CD4-positive, alpha-beta T cell treated with Interleukin-17A for 4 hours (primary cell): ENCODE measurements around the gene DSCAML1.

Source experiments
- DNase-seq: peaks from one replicate; pipeline ENCODE4 v3.0.0-alpha.2; 2020; ENCODE audit warnings: mixed read lengths

Gene DSCAML1

DNA sequence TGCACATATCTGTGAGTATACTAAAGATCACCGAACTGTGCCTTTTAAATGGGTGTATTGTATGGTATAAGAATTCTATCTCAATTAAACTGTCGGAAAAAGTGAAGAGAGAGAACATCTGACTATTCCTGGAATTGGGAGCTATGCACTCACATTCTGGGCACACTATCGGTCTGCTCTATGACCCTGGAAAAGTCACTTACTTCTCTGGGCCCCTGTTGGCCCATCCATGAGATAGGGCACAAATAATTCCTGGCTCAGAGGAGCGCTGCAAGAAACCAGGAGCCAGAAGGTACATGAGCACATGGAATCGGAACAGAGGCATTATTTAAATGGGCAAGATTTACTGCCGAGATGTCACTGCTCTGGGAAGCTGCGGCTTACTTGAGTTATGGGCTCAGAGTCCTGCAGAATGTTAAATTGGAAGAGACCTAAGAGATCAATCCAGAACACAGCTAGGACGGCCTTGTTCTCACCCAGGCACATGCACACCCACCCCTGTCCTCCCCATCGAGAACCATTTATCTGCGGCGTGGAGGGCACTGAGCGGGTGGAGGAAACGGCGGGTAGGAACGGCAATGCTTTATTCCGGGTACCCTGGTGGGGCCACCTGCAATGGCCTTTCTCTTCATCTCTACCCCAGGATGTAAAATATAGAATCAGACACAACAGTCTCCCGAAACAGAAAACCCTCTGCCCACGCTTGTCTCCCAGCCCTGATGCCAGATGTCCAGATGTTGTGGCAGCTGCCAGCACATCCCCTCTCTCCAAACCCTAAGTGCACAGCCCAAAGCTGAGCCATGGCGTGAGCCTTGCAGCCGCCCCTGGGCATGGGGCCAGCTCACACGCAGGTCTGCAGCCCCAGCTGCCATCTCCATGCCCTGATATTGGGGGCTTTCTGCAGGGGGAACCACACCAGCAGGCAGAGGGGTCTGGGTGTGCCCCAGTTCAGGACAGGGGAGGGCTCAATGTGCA is 142.4 kb downstream of the DSCAML1 start:
- no peak for DNase-seq

DNA sequence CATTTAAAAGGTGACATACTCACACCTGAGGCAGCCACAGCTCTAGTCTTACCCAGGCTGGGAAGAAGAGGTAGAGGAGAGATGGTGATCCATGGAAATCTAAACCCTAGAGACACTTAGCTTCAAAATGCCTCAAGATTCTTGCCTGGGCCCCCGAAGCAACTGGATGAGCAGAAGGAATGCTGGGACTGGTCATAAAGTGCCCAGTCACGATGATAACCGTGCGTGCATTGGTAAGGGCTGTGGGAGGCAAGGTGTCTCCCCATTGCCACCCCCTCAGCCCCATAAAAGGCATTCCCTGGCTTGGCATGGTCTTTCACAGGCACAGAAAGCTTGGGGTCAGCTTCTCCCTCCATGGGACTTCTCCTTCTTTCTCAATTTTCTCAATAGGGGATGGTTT is 144.5 kb downstream of the DSCAML1 start:
- DNase-seq = no peak

DNA sequence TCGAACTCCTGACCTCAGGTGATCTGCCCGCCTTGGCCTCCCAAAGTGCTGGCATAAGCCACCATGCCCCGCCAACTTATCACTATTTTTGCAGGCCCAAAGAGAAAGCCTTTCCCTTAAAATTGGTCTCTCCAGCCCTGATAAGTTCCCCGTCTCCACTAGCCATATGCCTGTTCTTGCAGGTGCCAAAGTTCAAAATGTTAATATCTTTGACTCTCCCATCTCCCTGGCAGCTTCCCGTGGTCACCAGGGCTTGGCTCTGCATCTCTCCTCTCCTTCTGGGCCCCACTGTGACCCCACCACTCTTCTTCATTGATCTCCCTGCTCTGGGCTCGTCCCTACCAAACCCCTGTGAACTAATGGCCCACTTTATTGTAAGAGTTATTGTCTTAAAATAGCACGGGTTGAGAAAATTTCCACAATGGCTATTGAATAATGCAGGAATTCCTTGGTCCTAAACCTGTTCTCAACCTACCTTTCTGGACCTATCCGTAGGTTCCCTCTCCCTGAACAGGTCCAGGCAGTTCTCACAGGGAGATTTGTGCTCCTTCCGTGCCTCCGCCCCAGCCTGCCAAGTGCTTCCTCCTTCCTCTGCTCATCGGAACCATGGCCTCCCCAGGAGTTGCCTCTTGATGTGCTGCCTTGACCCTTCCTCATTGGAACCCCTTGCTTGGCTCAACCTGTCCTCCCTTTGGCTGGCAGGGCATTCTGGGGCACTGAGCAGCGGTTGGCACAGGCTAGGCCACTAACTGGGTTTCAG is 147.5 kb downstream of the DSCAML1 start:
- DNase-seq = no peak

DNA sequence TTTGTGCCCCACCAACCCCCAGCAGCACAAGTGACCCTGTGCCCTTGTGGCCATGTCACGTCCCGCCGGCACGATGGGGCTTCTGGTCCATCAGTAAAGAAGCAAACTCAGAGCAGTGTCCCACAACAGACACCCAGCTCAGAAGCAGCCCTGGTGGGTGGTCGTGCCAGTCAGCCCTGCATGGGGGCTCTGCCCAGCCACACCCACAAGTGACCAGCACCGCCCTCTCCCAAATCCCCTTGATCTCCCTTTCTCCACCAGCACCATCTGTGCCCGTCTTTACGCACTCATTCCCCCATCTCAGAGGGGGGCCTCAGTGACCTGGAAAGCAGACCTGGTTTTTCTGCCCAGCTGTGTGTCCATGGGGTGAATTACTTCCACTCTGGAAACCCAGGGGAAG is 149.1 kb downstream of the DSCAML1 start:
- no peak for DNase-seq

DNA sequence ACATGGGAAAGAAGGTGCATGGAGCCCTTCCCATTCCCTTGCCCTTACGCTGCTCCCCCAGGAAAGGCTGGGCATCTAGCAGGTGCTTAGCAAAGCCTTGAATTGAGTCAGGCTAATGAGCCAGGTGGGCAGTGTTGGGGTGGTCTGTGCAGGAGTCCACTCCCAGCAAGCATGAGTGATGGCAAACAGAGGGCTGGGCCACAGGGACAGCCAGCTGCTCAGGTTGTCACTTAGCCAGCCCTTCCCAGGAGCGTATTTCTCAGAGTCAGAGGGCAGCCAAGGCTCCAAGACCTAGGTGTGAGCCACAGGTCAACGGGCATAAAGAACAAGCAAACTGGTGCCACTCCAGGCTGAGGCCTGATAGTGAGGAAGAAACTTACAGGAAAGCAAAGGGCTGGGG is 149.8 kb downstream of the DSCAML1 start:
- DNase-seq = no peak

DNA sequence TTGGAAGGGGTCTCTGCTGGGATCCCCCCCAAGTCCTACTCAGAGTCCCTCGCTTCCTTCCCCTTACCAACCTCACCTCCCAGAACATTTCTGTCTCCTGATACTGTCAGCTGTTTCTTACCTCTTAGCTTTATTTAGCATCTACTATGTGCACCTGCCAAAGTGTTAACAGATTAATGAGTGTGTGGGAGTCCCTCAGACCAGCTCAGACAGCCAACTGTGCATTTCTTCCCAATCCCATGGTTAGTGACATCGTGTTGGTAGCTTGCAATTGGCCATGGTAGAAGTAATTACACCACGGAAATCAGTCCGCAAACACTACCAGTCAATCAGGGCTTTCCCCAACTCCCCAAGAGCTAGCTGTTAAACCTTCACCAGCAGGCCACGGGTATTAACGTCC is 150.6 kb downstream of the DSCAML1 start:
- no peak for DNase-seq

DNA sequence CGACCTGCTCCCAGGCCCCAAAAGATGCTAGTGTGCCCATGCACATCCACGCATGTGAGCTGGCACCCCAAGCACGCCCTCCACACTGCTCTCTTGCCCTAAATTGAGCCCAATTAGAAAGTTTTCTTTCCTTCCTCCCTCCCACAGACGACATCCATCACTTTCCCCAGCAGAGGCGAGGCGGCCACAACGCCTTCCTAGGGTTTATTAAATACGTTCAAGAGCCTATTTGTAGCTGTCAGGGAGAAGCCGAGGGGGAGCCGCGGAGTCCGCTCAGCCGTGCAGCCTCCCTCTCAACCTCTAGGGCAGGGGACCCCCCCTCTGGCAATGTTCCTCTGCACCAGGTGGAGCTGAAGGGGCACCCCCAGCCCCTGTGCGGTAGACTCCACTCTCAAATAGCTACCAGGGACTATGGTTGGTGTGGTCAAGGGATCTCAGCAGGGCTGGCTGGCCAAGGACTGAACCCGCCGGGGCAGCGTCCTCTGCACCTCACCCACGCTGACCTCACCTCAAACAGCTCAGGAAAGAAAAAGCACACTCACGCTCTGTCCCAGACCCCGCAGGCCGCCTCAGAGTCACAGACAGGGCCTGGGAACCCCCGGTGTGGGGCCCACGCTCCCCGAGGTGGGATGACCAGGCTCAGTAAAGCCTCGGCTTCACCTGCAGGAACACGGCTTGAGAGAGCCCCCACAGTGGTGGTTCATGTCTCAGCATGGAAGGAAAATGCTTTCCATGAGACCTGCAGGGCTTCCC is 152.4 kb downstream of the DSCAML1 start:
- no peak for DNase-seq

DNA sequence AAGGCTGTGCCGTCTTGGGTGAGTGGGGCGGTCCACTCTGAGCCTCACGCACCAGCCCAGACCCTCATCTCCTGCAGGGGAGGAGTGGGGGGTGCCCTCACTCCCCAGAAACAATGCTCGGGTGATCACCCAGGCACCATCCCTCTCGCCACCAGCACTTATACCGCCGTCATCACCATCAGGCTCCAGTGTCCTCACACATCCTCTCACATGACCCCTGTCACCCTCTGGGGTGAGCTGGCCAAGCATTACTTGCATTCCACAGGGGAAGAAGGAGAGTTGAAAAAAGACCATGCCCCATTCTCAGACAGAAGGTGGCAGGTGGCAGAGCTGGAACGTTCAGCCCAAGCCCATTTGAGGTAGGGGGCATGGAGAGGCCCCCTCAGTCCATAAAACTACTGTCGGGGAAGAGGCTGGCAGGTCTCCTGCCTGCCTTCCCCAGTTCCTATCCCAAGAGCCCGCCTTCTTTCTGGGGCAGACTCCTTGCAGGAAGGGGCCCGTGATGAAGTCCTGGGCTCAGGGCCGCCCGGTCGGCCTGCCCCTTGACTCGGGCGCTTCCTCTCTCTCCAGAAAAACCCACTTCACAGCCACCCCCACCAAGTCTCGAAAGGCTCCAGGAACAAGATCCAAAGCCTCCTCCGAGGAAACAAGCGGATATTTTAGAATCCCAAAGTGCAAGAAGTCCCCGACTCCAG is 153.3 kb downstream of the DSCAML1 start:
- no peak for DNase-seq

DNA sequence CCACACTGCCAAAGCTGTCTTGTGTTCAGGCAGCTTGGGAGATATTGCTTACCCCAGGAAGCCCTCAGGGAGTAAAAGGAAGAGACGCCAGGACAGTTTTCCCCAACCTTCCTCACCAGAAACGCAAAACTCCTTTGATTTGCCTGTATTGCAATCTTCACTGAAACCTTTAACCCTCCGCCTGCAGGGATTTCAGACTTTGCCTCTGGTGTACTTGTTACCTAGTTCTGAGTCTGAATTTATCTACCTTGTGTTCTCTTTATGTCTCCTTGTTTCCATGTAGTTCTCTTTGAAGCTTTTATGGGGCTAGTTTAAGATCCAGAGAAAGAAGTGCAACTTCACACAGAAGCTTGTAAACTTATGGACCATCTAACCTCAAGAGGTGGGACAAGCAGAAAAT is 154.2 kb downstream of the DSCAML1 start:
- no peak for DNase-seq

DNA sequence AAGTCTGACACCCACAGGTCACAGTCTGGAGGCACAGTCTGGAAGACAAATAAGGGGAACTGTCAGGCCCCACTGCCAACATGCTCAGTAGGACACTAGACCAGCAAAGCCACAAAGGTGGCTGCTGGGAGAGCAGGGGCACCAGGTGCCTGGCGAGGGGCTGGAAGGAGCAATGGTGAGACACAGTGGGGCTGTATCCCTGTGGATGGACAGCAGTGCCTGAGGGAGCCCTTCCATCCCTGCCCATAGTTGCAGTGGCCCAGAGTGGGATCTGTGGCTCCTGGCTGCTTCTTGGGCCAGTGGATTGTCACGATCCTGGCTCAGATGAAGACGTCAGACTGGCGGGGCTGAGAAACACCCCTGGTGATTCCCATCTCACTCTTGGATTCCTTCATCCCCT is 154.6 kb downstream of the DSCAML1 start:
- no peak for DNase-seq

DNA sequence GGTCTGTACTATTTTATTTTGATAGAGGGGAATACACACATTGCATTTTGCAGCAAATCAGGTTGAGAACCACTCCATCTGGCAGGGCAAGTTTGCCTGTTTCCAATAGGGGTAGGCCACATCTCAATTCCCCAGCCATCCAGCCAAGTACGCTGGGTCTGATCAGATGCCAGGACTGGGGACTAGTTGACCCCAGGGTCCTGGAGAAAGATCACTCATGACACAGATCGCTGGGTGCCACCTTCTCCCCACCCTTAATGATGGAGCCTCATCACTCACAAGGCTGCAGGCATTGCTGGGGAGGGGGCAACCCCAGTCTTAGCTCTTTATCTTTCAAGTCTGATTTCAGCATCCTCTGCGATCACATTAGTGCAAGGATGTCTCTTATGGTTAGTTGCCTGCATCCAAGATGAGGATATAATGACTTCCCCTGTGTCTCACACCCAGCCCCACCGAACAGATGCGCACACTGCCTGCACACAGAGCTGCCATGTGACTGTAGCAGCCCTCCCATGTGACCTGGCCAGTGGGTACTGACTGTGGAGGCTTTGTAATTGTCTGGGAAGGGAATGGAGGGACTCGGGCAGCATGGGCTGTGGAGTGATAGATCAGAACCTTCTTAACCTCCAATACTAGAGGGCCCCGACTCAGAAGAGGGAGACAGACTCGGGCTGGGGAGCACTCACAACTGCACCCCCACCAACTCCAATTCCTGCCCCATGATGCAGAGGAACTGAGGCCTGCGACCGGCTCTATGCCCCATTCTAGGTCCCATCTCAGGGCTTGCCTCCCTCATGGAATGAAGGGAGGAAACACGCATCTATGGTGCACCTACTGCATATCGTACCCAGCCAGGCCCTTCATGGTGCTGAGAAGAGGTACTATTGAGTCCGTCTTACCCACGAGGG is 155.8 kb downstream of the DSCAML1 start:
- DNase-seq = no peak

DNA sequence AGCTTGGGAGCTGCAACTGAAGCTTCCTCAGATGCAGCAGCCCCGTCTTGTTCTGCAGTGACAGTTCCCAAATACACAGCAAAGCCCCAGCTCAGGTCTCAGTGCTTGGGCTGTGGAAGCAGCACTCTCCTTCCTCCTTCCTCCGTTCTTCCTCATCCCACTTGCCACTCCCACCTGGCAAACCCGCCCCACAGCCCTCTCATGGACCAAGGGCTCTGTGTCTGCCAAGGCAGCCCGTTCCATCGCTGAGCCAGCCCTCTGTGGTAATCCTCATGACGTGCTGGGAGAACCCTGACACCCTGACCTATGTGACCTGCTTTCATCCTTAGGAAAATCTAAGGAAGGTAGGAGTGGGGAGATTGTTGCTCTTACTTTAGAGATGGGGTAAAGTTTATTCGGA is 157.0 kb downstream of the DSCAML1 start:
- DNase-seq = no peak

DNA sequence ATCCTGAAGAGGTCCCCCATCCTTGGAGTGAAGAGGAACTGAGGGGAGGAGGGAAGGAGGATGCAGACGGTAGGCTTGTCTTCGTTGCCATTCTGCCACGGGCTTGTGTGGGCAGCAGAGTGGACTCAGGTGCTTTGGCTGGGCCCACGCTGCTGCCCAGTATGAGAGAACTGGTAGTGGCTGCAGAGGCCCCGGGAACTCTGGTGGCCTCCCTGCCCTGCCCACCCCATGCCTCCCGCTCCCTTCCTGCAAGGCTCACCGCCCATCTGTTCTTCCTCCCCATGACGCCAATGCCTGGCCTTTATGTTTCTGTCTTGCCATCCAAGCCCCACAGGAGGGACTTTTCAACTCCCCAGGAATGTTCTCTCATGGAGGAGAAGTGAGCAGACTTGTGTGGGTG is 157.4 kb downstream of the DSCAML1 start:
- no peak for DNase-seq

DNA sequence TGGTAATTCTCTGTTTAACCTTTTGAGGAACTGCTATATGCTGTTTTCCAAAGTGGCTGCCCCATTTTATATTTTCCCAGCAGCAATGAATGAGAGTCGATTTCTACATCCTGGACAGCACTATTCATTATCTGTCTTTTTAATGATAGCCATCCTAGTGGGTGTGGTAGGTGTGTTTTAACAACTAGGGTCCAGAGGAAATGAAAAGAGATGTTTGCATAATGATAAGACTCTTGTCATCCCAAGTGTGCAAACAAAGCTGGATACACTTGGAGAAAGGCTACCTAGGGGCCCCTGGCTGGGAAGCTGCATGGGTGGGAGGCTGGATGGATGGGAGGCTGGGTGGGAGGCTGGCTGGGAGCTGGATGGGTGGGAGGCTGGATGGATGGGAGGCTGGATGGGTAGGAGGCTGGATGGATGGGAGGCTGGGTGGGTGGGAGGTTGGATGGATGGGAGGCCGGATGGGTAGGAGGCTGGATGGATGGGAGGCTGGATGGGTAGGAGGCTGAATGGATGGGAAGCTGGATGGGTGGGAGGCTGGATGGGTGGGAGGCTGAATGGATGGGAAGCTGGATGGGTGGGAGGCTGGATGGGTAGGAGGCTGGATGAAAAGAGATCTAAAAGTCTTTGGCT is 158.0 kb downstream of the DSCAML1 start:
- DNase-seq = no peak

DNA sequence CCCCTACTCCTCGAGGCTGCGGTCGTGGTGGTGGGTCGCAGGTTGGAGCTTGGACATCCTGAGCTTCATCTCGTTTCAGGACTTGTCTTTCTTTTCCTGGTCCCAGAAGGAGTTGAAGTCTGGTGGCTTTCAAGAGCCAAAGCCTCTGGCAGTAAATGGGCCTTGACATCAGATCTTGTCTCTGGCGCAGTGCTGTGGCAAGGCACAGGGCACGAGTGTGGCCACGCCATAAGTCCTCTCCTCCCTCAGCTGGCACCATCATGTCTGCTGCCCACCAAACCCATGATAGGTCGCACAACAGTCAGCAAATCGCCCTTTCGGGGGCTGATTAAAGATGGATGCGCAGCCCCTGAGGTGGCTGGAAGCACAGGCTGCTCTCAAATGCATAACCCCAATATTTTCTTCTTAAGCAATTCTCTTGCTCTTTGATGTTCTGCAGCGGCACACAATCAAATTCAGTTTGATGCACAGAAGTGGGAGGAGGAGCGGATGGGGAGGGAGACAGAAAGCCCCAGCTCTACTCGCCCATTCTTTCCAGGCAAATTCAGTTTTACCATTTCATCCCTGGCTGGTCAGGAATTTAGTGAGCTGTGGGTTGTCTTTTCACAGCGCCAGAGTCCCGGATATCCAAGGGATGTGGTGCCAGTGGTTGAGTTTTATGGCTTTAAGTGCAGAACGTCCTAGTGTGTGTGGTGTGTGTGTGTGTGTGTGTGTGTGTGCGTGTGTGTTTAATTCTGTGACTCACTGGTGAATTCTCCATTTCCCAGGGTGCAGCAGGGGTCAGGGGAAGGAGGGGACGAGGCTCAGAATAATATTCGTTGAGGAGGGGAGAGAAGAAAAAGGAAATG is 162.0 kb downstream of the DSCAML1 start:
- no peak for DNase-seq

DNA sequence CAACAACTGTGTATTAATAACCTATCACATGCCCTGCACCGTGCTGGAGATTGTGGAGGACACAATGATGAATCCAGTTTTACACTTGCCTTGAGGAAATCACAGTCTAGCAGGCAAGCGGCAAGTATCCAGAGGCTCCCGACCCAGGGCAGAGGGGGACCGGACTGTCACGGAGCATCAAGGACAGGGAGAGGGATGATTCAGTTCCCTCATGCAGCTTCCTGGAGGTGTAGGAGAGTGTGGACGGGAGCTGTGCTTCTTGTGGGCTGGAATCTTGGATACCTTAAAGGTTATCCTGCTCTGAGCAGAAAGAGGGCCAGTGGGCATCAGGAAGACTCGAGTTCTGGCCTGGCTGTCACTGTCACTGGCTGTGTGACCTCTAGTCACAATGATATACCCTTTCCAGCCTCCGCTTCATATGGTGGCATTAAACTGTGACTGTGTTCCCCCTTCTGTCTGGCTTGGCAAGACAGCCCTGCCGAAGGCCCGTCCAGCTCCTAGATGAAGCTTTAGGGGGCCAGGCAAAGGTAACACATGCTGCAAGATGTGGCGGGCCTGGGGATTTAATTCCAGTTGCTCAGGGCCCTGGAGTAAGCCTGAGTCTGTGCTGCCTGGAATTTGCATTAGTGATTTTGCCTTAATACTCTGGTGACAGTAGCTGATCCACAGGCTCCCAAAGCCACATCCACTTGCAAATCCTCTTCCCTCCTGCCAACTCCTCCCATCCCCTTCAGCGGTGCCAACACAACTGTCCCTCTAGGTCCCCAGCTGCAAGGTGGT is 162.8 kb downstream of the DSCAML1 start:
- no peak for DNase-seq

DNA sequence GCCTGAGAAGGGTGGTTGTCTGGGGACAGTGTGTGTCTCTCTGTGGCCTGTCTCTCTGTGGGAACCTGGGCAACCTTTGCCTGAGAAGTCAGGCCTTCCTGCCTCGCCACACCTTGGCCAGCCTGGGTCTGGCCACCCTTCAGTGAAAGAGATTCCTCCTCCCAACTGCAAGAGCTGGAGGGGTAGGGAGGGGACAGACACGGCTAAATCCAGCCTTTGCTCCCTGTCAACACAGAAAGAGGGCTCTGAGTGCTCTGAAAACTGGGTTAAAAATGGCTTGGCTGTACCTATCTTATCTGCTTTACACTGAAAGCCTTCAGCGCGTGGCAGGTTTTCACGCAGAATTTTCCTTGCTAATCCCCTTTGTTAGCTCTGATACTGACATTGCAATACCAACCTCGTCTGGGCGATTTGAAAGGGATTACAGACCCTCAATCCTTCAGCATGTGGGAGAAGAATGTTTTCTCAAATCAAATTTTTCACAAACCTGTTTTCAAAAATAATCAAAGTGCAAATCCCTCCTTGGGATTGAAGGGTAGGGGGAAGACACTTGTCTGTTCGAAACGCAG is 163.7 kb downstream of the DSCAML1 start:
- no peak for DNase-seq

DNA sequence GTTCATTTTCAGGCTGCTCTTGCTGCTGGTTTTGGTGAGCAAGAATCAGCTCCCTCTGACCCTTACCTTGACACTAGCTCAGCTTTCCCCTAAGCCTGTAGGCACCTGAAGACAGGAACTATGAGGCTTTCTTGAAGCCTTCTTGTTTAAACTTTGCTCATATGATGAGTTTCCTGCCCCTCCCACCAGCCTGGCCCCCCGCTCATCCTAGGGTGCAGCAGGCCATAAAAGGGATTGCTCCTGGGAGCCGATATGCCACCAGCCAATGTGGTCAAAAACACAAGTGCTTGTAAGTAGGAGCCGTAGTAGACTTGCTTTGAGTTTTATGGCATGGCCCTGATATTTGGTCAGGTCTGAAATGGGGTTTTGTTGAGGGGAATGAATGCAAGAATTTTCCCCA is 164.7 kb downstream of the DSCAML1 start:
- DNase-seq = no peak
